Superior temporal gyrus (tissue), 1 donor: ENCODE results near the gene COL4A6.

Experiments used
- DNase-seq: peaks from one replicate; pipeline ENCODE4 v3.0.0-alpha.2; 2016; ENCODE audit errors: extremely low spot score

COL4A6 gene

DNA sequence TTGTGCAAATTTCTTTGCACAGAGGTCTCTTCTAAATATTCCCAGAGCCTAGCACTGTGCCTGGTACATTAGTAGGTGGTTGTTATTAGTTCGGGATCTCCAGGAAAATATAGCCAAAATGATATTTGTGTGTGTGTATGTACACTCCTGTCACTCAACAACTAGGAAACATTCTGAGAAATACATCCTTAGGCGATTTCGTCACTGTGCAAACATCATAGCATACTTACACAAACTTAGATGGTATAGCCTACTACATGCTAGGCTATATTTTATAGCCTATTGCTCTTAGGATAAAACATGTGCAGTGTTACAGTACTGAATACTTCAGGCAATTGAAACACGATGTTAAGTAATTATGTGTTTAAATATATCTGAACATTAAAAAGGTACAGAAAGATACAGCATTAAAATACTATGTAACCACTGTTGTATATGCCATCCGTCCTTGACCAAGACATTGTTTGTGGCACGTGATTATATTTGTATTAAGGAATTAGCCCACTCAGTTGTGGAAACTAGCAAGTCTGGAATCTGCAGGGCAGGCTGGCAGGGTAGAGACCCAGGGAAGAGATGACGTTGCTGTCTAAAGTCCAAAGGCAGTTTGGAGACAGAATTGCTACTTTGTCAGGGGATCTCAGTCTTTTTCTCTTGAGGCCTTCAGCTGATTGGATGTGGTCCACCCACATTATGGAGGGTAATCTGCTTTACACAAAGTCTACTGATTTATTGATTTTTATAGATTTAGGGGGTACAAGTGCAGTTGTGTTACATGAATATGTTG is 106.9 kb downstream of the COL4A6 start:
- no peak for DNase-seq

- no peak for DNase-seq
Observed at GRCh38 chrX:108323751-108324150, 114.5 kb downstream of the COL4A6 start.

DNA sequence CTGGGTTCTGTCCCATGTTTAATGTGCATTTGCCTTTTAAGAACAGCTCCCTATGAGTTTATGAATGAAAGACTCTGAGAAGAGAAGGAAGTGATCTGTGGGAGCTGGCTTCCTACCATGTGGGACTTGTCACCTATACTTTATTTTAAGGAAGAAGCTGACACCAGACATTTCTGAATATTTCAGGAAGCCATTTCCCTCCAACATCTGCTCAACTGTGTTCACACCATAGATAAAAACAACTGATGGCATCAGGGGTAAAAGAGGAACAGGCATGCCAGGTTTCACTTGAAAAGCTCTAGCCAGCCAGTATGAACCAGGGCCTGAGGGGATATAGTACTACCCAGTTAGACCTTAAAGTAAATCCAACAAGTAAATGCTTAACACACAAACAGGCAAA is 116.0 kb downstream of the COL4A6 start:
- no peak for DNase-seq

GRCh38 chrX:108316456-108316855 is 121.8 kb downstream of the COL4A6 start:
- DNase-seq = no peak

- no peak for DNase-seq
Observed at GRCh38 chrX:108313669-108314068, 124.6 kb downstream of the COL4A6 start.

DNA sequence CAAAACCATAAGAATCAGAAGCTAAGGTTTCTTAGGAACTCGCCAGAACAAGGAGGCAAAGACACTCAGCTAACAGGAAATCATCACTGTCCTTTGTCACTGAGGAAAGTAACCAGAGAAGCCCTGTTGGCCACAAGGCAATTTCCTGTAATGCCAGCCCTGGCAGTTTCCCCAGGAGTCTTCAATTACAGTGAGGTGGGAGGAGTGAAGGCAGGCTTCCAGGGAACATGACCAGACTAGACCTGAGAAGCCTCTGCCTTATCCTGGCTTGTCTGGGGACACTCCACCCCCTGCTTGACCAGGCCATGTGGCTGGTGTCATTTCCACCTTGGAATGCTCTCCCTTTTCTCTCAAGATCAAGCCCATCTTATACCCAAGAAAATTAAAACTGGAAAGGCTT is 125.3 kb downstream of the COL4A6 start:
- no peak for DNase-seq

GRCh38 chrX:108312011-108312410 is 126.2 kb downstream of the COL4A6 start:
- no peak for DNase-seq

DNA sequence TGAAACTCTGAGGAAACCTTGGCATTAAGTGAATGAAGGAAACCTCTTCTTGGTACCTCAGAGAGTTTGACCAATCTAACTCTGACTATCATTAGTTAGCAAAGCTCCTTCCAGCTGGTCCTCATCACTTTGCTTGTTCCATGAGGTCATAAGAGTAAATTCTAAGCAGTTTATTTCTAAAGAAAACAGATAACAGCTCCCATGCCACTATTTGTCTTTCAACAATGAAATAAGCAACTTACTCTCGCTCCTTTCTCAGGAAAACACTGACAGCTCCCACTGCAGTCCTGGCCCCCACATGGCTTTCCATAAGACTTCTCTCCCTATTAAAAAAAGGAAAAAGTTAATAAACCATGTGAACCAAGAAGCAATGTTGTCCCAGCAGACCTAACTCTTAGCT is 127.7 kb downstream of the COL4A6 start:
- no peak for DNase-seq

- no peak for DNase-seq
Observed at GRCh38 chrX:108309144-108309543, 129.1 kb downstream of the COL4A6 start.

DNA sequence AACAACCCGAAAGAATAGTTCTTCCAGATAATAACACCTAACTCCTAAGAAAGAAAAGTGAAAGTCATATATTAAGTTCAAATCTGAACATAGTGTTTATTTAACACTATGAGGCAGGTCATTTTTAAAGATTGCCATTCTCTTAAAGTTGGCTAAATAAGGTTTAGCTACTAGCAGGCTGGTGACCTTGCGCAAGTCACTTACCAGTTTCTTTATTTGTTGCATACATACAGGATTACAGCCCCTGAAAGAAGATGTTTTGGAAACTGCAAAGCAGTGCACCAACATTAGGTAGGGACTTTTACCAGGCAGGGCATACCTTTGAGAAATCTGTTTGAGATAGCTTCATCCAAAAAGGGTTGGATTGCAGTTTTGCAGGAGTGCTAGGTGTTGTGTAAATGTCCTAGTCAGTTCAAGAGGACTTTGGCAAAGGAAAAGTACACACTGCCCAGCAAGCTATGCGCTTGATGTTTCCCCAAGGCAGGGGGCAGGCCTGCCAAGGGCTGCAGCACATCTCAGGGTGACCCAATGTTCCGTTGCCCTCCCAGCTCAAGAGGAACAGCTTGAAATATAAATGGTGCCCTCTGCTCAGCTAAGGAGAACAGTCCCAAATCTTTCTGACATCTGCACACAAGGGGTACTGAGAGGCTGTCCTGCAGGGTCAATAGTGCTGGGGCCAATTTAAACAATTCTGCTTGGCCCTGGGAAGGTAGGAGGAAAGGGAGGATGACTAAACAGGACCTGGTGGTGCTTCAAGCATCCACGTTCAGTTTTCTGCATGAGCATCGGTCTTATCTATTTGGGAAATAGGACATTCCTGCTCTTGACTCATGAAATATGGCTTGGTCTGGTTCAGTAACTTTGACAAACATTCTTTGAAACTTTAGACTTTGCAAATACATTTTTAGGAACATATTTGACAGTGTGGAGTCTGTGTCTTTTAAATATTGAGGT is 130.8 kb downstream of the COL4A6 start:
- no peak for DNase-seq

GRCh38 chrX:108306086-108306485 is 132.1 kb downstream of the COL4A6 start:
- DNase-seq = no peak

- DNase-seq = no peak
Observed at GRCh38 chrX:108304757-108305156, 133.5 kb downstream of the COL4A6 start.

GRCh38 chrX:108304210-108304609 is 134.0 kb downstream of the COL4A6 start:
- DNase-seq = no peak

GRCh38 chrX:108303682-108304081 is 134.5 kb downstream of the COL4A6 start:
- no peak for DNase-seq

GRCh38 chrX:108299704-108300103 is 138.5 kb downstream of the COL4A6 start:
- no peak for DNase-seq

GRCh38 chrX:108299101-108299591 is 139.1 kb downstream of the COL4A6 start:
- DNase-seq = no peak

- DNase-seq = no peak
Observed at GRCh38 chrX:108298165-108298602, 140.0 kb downstream of the COL4A6 start.

- no peak for DNase-seq
Observed at GRCh38 chrX:108297290-108297689, 140.9 kb downstream of the COL4A6 start.

- no peak for DNase-seq
Observed at GRCh38 chrX:108292053-108292452, 146.2 kb downstream of the COL4A6 start.

DNA sequence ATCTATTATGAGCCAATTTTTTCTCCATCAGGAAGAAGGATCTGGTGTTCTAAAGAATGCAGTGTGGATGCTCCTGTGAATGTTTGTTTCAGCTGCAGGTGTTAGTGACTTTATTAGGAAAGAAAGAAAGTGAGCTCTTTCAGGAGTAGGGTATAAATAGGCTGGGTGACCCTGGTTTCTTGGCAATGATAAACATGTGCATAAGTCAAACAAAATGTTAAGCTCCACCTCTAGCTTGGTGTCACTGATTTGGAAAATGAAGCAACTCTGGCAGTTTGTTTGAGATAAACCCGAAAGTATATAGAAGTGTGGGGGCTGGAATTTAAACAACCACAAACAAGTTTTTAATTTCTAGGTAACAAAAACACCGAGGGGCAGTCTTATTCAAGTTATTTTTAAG is 152.3 kb downstream of the COL4A6 start:
- no peak for DNase-seq

DNA sequence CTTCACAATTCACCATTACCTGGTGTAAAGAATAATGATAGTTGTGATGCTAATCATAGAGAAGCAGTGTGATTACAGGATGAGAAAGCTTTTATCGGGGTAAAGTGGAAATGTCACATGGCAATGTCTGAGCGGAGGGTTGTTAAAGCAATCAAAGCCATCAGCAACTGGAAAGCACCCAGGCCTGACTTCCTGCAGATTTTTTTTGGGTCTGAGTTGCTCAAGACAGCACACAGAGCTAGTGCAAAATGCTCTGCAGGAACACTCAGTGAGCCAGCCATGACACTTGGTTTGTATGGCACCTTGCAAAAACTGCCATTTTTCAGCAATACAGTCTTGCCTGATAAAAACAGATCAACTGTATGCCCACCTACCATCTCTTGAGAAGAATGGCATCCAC is 152.9 kb downstream of the COL4A6 start:
- DNase-seq = no peak

DNA sequence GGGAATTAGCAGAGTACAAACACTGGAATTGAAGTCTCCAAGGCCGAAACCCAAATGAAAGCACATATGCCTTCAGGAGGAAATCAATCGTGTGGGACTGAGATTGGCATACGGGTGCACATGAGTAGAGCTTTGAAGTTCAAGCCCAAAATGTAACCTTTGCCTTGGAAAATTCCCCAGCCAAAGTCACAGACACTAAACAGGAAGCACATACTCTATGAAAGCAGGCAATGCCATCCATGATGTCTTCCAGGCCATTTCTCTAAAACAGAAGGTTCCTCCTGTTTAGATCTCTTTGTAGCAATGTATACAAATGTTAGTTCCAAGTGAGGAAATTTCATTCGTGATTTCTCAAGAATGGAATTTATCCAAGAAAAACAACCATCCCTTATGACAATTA is 162.5 kb downstream of the COL4A6 start:
- DNase-seq = no peak

DNA sequence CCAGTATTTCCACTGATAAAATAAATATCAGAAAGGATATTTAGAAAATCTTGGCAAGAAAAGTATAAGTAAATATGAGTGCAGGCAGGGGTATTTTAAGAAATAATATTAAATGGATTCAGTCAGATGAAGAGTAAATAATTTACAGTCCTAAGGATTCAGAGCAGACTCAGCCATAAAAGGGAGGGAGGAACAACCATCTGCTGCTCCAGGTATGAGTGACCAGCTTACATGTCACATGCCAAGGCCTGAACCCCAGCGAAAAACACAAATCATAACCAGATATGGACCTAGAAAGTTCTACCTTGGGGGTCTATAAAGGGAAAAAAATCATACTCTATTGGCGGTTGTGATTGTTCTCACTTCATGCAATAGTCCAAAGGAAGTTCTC is 166.8 kb downstream of the COL4A6 start:
- no peak for DNase-seq
